Parathyroid adenoma (tissue), 2 donors: ENCODE results near the gene EXD3.
"Not testable (repeated sequence)": the region's sequence is repeated elsewhere in the genome, so short reads cannot be mapped to it uniquely, and the experiment has no call there.

Experiments used
- H2AFZ ChIP-seq: fragments of 300-600 bp; sonication (generic); one replicate; pipeline ENCODE4 v1.7.0; 2017; ENCODE audit warnings: antibody characterized with exemption, mild to moderate bottlenecking
- H3K27ac ChIP-seq: fragments of 300-600 bp; sonication (generic); one replicate; pipeline ENCODE4 v1.7.0; 2017
- H3K27me3 ChIP-seq: fragments of 300-600 bp; sonication (generic); one replicate; pipeline ENCODE4 v1.7.0; 2017; ENCODE audit warnings: low read length; ENCODE audit not compliant: control insufficient read depth, insufficient read depth
- H3K36me3 ChIP-seq: fragments of 300-600 bp; sonication (generic); one replicate; pipeline ENCODE4 v1.7.0; 2017; ENCODE audit warnings: low read length; ENCODE audit not compliant: control insufficient read depth, insufficient read depth
- H3K4me1 ChIP-seq: fragments of 300-600 bp; sonication (generic); one replicate; pipeline ENCODE4 v1.7.0; 2017; ENCODE audit warnings: control low read depth
- H3K4me2 ChIP-seq: fragments of 300-600 bp; sonication (generic); one replicate; pipeline ENCODE4 v1.7.0; 2017; ENCODE audit warnings: low read length
- H3K4me3 ChIP-seq: fragments of 300-600 bp; sonication (generic); one replicate; pipeline ENCODE4 v1.7.0; 2017; ENCODE audit warnings: low read depth, low read length
- H3K79me2 ChIP-seq: fragments of 300-600 bp; sonication (generic); one replicate; pipeline ENCODE4 v1.7.0; 2017; ENCODE audit warnings: control low read depth
- H3K9ac ChIP-seq: fragments of 300-600 bp; sonication (generic); one replicate; pipeline ENCODE4 v1.7.0; 2017; ENCODE audit warnings: mild to moderate bottlenecking
- H3K9me3 ChIP-seq: fragments of 300-600 bp; sonication (generic); one replicate; pipeline ENCODE4 v1.7.0; 2017; ENCODE audit warnings: low read length; ENCODE audit not compliant: control insufficient read depth
- CTCF ChIP-seq: fragments of 300-600 bp; sonication (generic); IDR thresholded peaks from one replicate; pipeline ENCODE4 v1.7.0; 2017; ENCODE audit warnings: antibody characterized with exemption, mild to moderate bottlenecking
- donor health status: primary hyperparathyroidism.

EXD3 gene

GRCh38 chr9:137387891-137388560, 34.9 kb downstream of the EXD3 start:
- no peak for TF ChIP-seq CTCF
- Histone ChIP-seq H2AFZ (no peak overlapping the region), H3K4me3 (no peak overlapping the region), H3K27me3 (no peaks in the 10 kb centered on the region), H3K9me3 (no peaks in the 10 kb centered on the region), H3K79me2 (no peaks in the 10 kb centered on the region), H3K27ac (peak overlapping the region; percentile 44), H3K36me3 (no peaks in the 10 kb centered on the region), H3K4me1 (no peaks in the 10 kb centered on the region), H3K4me2 (no peak overlapping the region), H3K9ac (no peak overlapping the region)

- Histone ChIP-seq H2AFZ (no peak overlapping the region), H3K9me3 (no peaks in the 10 kb centered on the region), H3K9ac (no peak overlapping the region), H3K27ac (peak overlapping the region; percentile 44), H3K79me2 (no peaks in the 10 kb centered on the region), H3K4me3 (no peak overlapping the region), H3K36me3 (no peaks in the 10 kb centered on the region), H3K4me2 (no peak overlapping the region), H3K27me3 (no peaks in the 10 kb centered on the region), H3K4me1 (no peaks in the 10 kb centered on the region)
- TF ChIP-seq CTCF: no peak
Observed at GRCh38 chr9:137387114-137387890, 35.7 kb downstream of the EXD3 start.

- not testable (repeated sequence) for H3K79me2 ChIP-seq, H2AFZ ChIP-seq, H3K27ac ChIP-seq, H3K9ac ChIP-seq, H3K9me3 ChIP-seq, H3K4me2 ChIP-seq, H3K4me1 ChIP-seq, H3K36me3 ChIP-seq, H3K4me3 ChIP-seq, H3K27me3 ChIP-seq
Observed at GRCh38 chr9:137386507-137387113, 36.4 kb downstream of the EXD3 start.

GRCh38 chr9:137385061-137385655, 37.8 kb downstream of the EXD3 start:
- H2AFZ ChIP-seq: no peak overlapping the region
- no peaks in the 10 kb centered on the region for H3K79me2 ChIP-seq
- H3K27ac ChIP-seq: no peak overlapping the region
- H3K36me3 ChIP-seq: no peaks in the 10 kb centered on the region
- no peak for TF ChIP-seq CTCF
- no peaks in the 10 kb centered on the region for H3K27me3 ChIP-seq
- H3K9me3 ChIP-seq: no peaks in the 10 kb centered on the region
- H3K4me1 ChIP-seq: no peaks in the 10 kb centered on the region
- H3K4me2 ChIP-seq: no peak overlapping the region
- H3K4me3 ChIP-seq: no peak overlapping the region
- no peak overlapping the region for H3K9ac ChIP-seq
